Kidney tubule cell (primary cell): ENCODE results near the gene PDE8B.

Source experiments
- DNase-seq: peaks from one replicate; pipeline ENCODE4 v3.0.0-alpha.2; 2018; ENCODE audit warnings: low spot score

The PDE8B gene

GRCh38 chr5:77409870-77410621, 199.6 kb downstream of the PDE8B start:
- DNase-seq, result no peak

GRCh38 chr5:77413049-77413448, 202.6 kb downstream of the PDE8B start:
- DNase-seq, result no peak

- no peak for DNase-seq
Observed at GRCh38 chr5:77418162-77418561, 207.7 kb downstream of the PDE8B start.

GRCh38 chr5:77418601-77419581, 208.4 kb downstream of the PDE8B start:
- DNase-seq, result peak; percentile 45

- no peak for DNase-seq
Observed at GRCh38 chr5:77419644-77420582, 209.4 kb downstream of the PDE8B start.

- DNase-seq, result no peak
Observed at GRCh38 chr5:77420940-77421339, 210.5 kb downstream of the PDE8B start.

GRCh38 chr5:77423022-77423750, 212.7 kb downstream of the PDE8B start:
- peak; percentile 37 for DNase-seq

- no peak for DNase-seq
Observed at GRCh38 chr5:77424921-77425320, 214.4 kb downstream of the PDE8B start.

GRCh38 chr5:77425420-77425819, 214.9 kb downstream of the PDE8B start:
- DNase-seq, result no peak

GRCh38 chr5:77425998-77426659, 215.6 kb downstream of the PDE8B start:
- no peak for DNase-seq

GRCh38 chr5:77426670-77427069, 216.2 kb downstream of the PDE8B start:
- DNase-seq, result peak; percentile 78

- DNase-seq, result no peak
Observed at GRCh38 chr5:77427998-77428397, 217.5 kb downstream of the PDE8B start.

GRCh38 chr5:77428526-77428925, 218.0 kb downstream of the PDE8B start:
- DNase-seq, result no peak

GRCh38 chr5:77430726-77431125, 220.2 kb downstream of the PDE8B start:
- DNase-seq, result peak; percentile 16

- no peak for DNase-seq
Observed at GRCh38 chr5:77431286-77431685, 220.8 kb downstream of the PDE8B start.

GRCh38 chr5:77431719-77432118, 221.2 kb downstream of the PDE8B start:
- no peak for DNase-seq

- DNase-seq, result no peak
Observed at GRCh38 chr5:77437194-77437593, 226.7 kb downstream of the PDE8B start.

GRCh38 chr5:77438071-77438470, 227.6 kb downstream of the PDE8B start:
- DNase-seq, result no peak

- no peak for DNase-seq
Observed at GRCh38 chr5:77443670-77444069, 233.2 kb downstream of the PDE8B start.

GRCh38 chr5:77444356-77444755, 233.9 kb downstream of the PDE8B start:
- DNase-seq, result no peak

- DNase-seq, result no peak
Observed at GRCh38 chr5:77448831-77449230, 238.4 kb downstream of the PDE8B start.
